ENCODE measurements around the gene GMDS.

Gene GMDS

DNA sequence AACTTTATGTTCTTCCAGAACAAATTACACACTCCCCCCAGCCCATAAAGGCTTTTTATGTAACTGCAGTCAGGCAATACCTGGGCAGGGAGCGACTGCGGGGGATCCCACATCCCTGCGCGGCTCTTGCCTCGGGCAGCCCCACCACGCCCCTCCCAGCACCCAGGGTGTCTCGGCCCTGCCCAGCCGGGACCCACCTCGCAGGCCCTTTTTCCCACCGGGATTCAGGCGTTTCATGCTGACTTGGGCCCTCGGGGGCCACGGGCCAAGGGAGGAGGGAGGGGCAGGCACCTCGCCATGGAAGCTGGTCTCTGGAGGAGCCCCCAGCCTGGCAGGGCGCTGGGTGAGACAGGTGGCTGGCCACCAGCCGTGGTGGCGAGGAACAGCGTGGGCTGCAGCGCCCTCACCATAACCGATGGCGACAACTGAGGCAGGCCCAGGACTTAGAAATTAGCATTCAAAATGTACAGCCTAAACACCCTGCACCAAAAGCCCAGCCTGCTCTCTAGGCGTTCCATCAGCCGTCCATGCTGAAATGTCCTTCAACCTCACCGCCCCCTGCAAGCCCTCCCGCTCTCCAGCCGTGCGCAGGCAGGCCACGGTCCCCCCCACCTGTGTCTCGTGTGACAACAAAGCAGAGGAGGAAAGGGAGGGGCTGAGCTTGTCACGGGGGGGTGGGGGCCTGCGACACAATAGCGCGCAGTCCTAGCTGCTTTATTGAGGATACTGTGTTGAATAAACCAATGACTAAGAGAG, 650.8 kb downstream of the GMDS start:
- DNase-seq, result no peak

DNA sequence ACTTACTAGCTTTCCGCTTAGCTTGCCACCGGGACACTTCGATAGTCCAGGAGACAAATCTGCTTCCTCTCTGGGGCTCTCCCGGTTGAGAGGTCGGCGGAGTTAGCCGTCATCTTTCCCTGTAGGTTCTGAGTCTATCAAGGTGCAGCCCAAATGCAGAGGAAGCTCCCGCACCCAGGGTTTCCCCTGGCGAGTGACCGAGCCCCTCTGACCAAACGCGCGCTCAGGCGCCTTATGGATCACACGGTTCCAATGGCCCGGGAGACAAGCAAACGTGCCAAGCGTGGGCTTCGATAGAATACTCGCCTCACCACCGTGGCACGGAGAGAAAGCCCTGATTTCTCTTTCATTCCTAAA, 651.5 kb downstream of the GMDS start:
- DNase-seq, result no peak

DNA sequence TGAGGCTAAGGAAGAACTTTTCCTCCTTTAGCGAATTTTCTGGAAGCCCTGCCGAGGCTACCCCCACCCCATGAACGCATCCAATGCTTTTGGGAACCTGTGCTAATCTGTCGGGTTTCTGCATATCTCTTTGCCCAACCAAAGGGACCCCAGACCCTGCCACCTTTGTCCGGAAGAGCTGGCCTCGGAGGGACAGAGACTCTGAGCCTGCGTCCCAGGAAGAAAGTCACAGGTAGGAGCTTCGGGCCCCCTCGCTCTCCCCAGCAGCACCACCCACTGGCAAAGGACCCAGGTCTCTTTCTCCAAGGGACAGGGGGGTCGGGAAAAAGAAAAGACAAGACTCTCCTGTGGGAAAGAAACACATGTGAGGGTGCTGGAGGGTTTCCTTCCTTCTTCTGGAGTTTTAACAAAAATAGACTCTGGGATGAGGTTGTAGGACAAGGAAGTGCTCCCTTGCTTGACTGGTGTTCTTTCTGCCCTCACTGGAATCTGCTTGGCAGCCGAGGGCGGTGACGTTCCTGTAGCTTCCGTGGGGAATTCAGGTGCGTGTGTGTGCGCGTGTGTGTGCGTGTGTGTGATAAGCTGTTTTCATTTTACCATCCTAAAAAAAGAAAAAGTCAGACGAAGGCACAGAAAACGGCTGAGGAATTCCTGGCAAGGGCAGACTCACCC, 652.0 kb downstream of the GMDS start:
- DNase-seq, result no peak

DNA sequence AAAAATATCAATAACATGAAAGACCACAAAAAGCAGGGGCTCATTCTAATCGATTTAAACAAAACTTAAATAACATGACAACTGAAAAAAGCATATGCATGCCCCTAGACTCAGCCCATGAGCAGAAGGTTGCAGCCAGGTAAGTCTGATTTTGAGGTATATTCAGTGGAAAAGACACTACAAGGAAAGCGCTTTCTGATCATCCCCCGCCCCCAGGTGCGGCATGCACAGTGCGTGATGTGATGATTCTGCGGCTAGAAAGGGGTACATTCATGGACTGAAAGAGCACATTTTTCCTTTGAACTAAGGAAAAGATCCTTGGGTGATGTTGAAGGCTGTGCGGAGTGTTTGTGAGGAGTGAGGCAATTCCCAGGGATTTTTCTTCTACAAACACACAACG, 652.6 kb downstream of the GMDS start:
- DNase-seq, result no peak

DNA sequence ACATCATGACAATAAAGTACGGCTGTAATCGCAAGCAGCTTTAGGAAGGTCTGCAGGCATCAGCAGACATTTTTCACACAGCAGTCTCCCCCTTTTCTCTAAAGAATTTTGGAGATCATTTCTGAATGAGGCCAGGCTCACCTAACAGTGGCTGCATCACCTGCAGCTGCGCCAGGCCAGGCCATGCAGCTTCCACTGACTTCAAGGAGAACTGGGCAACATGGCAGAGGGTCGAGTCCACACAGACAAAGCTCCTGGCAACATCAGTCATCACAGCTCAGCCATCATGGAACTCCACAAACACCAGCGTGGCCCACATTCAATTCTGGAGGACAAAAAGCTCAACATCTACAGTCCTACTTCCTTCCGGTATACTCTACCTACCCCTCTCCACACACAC, 653.5 kb downstream of the GMDS start:
- no peak for DNase-seq

DNA sequence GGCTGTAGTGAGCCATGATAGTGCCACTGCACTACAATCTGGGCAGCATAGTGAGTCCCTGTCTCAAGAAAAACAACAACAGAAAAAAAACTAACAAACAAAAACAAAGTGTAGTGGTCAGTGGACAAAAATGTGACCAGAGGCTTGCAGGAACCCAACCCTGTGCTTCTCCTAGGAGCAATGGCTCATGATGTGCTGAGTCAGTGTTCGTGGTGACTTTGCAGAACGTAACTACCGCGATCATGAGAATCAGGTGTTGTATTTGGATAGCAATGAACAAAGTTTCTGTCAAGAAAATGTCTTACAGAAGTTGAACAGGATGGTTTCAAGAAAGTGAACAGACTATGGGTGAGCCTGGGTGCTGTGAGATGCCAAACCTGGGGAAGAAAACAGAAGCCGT, 654.2 kb downstream of the GMDS start:
- no peak for DNase-seq

DNA sequence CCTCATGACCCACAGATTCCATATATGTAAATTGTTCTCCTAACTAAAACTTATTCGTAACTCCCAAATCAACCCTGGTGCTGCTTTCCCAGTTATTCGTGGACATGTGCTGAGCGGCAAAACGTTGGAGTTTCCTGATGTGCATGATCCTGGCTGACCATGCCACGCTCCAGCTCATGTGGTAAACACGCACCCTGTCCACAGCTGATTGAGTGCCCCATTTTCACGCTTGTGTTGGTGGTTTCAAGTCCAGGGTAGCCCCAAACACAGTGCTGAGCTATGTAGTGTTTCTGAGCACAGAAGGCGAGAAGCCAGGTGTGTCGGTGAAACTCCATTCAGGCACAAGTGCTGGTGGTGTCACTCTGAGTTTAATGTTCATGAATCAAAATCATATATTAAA, 654.8 kb downstream of the GMDS start:
- no peak for DNase-seq

DNA sequence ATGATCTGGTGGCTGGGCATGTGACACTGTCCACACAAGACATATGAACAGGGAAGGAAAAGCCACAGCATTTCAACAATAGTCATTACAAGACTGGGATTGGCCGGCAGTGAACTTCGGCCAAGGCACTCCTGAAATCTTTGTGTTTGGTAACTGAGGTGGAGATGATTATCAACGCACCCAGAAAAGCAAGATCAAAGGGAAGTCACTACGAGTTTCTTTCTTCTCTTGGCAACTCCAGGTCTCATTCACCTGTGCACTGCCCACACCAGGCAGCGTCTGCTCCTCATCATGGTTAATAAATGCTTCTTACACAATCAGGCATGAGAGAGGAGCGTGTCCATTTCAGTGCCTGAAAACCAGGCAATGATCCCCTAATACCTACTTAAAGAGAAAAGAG, 656.2 kb downstream of the GMDS start:
- no peak for DNase-seq

DNA sequence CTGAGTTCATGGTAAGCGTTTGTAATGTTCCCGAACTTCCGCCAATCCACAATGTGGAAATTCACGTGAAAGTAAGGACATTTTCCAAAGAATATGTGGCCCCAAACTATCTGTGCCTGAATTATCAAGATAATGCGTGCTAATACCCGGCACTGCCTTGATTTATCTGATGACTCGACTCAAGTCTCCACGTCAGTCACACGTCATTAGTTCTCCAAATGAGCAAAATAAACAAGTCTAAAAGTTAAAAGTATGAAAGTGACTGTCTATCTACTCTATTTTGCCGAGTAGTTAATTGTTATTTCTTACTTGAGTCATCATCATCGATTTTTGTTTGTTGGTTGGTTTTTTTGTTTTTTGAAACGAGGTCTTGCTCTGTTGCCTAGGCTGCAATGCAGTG, 657.4 kb downstream of the GMDS start:
- DNase-seq, result no peak

DNA sequence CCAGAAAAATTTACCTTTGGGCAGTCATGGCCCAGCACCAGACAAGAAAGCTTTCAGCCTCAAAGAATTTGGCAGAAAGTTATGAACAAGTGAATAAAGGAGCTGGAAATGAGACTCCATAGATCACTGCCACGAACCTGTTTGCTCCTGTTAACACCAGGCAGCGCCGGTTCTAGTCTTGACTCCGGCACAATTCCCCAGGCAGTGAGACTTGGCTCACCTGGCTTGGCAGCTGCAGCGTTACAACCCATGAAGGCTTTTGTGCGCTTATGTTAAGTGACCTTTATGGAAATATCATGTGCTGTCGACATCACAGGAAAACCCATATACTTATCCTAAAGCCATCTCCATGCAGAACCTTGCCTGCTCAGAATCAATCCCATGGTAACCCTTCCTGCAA, 657.9 kb downstream of the GMDS start:
- no peak for DNase-seq

DNA sequence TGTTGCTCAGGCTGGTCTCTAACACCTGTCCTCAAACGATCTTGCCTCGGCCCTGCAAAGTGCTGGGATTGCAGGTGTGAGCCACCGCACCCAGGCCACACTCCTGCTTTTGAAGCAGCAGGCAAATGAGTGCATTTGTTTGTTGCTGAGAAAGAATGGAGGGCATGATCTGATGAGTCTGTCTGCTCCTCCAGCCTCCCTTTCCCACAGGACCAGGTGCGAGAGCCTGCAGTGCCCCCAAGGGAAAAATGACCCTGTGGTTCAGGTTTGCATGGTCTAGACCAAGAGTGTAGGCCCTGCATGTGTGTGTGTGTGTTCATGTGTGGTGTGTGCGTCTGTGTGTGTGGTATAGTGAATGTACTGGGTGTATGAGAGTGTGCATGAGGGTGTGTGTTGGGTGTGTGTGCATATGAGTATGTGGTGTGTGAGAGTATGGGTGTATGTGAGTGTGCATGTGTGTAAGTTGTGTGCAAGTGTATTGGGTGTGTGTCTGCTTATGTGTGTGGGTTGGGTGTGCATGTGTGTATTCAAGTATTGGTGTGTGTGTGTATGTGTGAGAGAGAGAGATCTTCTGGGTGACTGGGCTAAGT, 658.4 kb downstream of the GMDS start:
- no peak for DNase-seq

DNA sequence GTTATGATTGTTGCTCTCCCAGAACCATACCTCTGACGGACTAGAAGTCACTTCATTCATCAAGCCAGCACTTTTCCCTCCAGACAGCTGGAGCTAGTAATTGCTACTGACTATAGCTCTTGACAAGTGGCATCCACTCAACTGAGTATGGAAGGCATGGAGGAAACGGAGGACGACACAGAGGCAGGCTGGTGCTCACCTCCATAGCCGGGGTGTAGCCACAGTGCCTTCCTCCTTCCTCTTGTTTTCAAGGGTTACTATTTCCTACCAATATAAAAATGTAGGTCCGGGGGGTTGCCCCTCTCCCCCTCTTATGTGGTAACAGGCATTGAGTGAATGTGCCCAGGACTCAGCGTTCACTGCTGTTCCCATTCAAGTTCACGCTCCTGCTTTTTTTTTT, 659.1 kb downstream of the GMDS start:
- DNase-seq, result no peak

DNA sequence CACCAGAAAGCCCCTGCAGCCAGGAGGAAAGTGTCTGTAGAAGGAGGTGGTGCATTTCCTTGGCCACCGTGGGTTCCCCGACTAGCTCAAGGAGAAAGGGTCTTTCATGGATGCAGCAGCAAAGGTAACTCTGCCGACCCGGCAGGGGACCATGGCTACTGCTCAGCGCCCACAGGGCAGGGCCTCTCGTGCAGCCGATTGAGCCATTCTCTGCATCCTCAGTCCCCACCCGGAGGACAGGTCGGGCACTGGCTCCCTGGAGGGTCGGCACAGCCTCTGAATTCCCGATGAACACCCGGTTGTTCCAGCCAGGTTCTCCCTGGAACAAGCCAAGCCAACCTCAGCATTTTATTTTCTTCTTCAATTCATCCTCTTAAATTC, 659.7 kb downstream of the GMDS start:
- no peak for DNase-seq

DNA sequence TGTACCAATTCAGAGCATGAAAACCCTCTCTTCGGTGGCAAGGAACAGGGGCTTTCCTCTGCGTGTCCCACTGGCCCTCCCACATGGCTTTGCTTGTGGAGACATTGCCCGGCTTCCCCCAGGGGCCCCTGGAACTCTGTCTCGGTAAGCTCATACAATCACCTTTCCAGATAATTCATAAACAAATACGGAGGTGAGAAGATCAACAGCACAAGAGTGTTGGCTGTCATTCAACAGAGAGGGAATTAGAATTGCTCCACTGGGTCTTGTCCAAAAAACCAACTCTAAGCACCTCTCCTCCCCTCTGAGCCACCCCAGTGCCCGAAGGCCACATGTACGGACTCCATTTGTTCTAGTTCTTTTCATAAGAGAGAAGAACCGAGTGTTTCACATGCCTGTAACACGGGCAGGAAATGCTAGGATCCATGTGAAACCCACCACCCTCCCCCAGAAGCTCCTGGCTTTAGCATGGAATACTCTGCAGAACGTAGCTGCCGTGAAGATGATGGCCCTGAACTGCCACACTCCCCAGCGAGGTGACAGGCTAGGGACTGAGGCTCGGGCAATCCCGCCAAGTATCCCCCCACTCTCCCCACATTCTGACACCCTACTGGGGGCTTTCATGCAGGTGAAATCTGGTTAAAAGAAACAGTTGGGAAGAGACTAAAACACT, 660.3 kb downstream of the GMDS start:
- DNase-seq, result no peak

DNA sequence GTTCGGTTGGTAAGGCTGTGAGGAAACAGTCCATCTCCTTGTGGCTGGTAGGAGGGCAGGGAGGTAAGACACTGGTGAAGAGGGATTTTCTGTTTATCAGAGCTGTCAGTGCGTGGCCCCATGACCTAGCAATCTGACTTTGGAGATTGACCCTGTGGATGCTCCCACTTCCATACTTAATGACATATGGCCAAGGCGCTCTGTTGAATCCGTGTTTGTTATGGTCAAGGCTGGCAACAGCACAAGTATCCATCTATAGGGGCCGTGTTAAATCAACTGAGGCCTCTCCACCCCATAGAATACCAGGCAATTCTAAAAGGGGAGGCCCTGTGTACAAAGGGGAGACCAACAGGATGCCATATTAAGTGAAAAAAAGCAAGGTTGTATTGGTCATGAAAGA, 661.3 kb downstream of the GMDS start:
- DNase-seq, result no peak

DNA sequence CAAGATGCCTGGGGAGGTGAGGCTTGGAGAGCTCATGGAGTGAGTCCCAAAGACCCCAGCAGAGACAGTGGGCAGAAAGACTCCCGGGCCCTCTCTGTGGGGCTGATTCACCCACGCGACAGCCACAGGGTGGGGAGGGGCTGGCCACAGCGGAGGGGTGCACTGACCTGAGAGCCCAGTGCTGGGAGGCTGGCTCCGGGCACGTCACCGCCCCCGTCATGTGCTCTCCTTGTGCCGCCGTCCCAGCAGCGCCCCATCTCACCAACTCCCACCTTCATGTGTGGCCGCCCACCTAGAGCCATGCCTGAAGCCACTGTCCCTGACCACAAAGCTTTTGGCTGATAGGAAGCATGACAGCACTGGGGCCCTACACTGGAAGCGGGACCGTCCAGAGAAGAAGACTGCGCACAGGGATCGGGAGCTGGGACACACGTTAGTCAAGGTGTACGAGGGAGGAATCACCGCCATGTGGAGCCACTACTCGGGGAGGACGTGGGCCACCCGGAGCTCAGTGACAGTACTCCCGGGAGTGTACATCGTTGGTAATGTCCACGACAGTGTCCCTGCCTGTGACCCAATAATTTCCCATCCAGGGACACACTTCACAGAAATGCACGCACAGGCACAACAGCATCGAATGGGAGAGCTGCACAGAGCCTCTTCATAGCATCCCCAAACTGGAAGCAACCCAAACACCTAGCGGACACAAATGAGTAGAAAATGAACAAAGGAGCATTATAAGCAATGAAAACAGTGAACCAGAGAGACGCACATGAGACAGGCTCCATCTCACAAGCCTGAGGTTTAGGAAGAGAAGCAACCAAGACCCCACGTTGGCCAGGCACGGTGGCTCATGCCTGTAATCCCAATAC, 664.0 kb downstream of the GMDS start:
- no peak for DNase-seq

DNA sequence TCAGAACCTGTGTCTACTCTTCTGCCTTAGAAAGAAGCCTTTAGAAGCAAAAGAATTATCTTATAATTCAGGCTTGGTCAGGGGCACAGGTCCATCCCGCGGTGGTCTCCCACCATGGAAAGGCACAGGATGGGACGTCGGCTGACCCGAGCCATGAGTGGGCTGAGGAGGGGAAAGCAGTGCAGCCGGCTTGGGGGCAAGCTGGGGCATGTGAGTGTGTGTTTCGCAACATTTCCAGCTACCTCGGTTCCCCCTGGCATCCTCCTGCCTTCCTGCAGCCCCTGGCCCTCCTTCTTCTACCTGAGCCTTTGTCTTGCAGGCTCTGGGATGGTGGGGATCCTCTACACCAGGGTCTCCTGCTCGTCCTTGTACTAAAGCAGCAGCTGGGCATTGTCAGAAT, 664.8 kb downstream of the GMDS start:
- no peak for DNase-seq

DNA sequence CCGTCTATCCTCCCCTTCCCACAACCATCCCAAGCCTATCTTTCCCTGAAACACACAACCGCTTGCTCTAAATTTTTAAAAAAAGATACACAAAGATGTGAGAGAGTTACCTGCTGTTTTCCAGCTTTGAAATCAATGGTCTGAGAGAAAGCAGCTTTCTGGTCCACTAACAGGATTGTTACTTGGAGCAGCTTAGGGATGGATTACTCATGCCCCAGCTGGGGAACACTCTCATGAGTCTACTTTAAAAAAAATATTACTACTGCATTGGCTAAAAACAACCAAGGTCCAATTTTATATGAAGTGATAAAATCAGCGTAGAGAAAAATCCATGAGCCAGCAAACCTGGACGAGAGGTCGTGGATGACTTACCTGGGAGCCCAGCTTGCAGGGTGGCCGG, 665.3 kb downstream of the GMDS start:
- DNase-seq, result no peak

DNA sequence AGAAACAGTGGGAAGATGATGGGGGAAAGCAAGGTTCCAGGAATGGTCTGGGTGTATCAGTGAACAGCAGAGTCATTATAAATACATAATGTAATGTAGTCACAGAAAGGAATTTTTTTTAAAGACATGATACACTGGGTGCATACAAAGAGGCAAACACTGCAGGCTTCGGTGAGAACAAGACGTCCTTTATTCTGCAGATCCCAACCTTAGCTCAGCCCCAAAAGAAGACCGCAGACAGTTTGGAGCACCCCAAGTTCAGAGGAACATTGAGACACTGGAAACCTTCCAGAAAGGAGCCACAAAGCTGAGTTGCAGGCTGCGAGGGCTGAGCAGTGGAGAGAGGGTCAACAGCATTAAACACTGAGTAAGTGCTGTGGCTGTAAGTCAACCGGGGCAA, 666.3 kb downstream of the GMDS start:
- no peak for DNase-seq

DNA sequence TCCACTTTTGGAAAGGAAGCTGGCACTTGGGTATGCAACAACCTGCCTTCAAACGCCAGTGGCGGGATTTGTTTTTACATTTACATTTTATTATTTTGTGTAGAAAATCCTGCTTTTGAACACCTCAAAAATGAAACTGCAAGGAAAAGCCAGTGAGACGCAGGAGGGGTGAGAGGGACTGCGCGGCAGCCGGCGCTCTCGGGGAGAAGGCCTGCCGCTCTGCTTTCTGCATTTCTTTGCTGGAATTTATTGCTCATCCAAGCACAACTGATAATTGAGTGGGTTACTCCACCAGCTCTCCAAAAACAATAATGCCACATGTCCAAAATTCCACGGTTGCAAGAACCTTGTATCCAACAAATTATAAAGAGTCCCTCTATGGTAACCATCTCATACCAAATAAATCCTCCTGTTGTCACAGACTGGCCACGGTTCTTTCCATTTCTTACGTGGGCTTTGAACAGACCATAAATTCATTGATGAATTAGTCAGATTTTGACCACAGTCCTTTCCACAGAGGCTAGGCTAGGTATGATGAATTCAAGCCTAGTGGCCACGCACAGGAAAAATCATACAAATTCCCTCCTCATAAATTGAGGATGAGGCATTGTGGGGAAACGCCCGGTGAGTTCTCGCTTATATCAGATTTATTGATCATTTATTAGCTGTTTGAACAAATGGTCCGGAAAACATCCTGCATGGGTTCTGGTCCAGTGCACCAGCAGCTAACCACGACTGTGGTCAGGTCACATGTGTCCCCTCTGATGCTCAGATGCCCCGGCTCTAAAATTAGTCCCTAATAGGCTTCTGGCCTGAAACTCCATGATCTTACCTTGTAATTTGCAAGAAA, 667.3 kb downstream of the GMDS start:
- DNase-seq, result no peak

DNA sequence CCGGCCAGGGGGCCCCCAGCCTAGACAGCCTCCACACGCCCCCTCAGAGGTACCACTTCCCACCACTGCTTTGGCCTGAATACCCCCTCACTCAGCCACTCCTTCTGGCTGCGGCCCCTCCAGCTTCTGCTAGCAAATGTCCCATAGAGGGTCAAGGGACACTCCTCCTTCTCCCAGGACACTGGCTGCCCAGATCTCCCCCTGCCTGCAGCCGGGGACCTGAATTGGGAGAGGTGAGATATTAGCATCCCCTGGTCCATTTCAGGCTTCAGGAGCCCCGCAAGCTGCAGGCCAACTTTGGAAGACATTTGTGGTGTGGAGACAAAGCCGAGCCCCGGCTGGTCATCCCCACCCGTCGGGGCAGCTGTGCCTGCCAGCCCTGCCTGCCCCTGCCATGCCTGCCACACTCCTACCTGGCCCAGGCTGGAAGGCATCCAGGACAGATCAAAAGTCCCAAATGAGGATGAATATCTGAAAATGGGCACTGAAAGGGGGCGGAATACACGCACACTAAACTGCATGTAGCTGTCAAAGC, 668.2 kb downstream of the GMDS start:
- no peak for DNase-seq

DNA sequence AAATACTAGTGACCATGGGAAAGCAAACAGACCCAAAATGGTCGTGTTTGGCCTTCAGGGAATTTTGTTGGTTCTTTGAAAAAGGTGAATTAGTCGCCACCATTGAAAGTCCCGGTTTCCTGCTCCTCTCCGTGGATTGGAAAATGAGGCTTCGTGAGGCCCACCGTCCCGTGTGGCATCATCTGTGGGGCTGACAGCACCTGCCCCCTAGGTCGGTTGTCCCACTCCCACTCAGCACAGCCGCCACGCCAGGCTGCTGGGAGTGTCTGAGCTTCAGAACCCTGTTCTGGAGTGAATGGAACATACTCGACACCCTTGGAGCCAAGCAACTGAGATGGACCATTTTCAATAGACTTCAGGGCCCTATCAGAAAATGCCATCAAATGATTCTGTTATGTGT, 668.7 kb downstream of the GMDS start:
- DNase-seq, result no peak
